T47D (cell line): ENCODE results near the gene CD209.
"Not testable (repeated sequence)": the region's sequence is repeated elsewhere in the genome, so short reads cannot be mapped to it uniquely, and the experiment has no call there.

Experiments used
- DNase-seq, 2 experiments: peaks; one replicate each; pipeline versions ENCODE4 v3.0.0 to v3.0.0-alpha.2; 2011 to 2012; ENCODE audit warnings: low read depth in 1 of 2, low spot score in 1 of 2
- JUND ChIP-seq: IDR thresholded peaks from 2 replicates; pipeline ENCODE4 v1.6.1; 2012; ENCODE audit warnings: low read depth
- in situ Hi-C: cut with HindIII; loops from 2 replicates; pipeline ENCODE4 v1.10.0; 2016; ENCODE audit warnings: low sequenced_read_pairs, low pct_unique_long_range_greater_than_20kb

Gene CD209

GRCh38 chr19:7783991-7784423 is 36.7 kb upstream of the CD209 start:
- peak in 1 of 2 experiments; percentile 48 for DNase-seq
- no peak for TF ChIP-seq JUND
- in situ Hi-C loops = no loop called here

- no peak for DNase-seq
- TF ChIP-seq JUND = no peak
- in situ Hi-C loops = no loop called here
Observed at GRCh38 chr19:7781157-7781556, 33.8 kb upstream of the CD209 start.

GRCh38 chr19:7779631-7780486 is 32.5 kb upstream of the CD209 start:
- peak in 1 of 2 experiments; percentile 24 for DNase-seq
- in situ Hi-C loops = no loop called here

GRCh38 chr19:7778081-7778480 is 30.7 kb upstream of the CD209 start:
- no peak for DNase-seq
- in situ Hi-C loops = no loop called here
- no peak for TF ChIP-seq JUND

More at GRCh38 chr19:7779631-7780486, 32.5 kb upstream of the CD209 start:
- TF ChIP-seq JUND = no peak

- TF ChIP-seq JUND = no peak
- no peak for DNase-seq
- in situ Hi-C loops = no loop called here
Observed at GRCh38 chr19:7775761-7776160, 28.4 kb upstream of the CD209 start.

GRCh38 chr19:7773841-7774240 is 26.5 kb upstream of the CD209 start:
- no peak for TF ChIP-seq JUND
- peak in 1 of 2 experiments; percentile 73 for DNase-seq
- in situ Hi-C loops = no loop called here

GRCh38 chr19:7772752-7773291 is 25.5 kb upstream of the CD209 start:
- no peak for TF ChIP-seq JUND
- in situ Hi-C loops = no loop called here
- no peak for DNase-seq

GRCh38 chr19:7771072-7771471 is 23.7 kb upstream of the CD209 start:
- no peak for TF ChIP-seq JUND
- in situ Hi-C loops = no loop called here
- DNase-seq = no peak

GRCh38 chr19:7769171-7769570 is 21.8 kb upstream of the CD209 start:
- TF ChIP-seq JUND = no peak
- in situ Hi-C loops = no loop called here
- DNase-seq = no peak

GRCh38 chr19:7767487-7767886 is 20.2 kb upstream of the CD209 start:
- in situ Hi-C loops = no loop called here
- no peak for DNase-seq
- no peak for TF ChIP-seq JUND

GRCh38 chr19:7766535-7766934 is 19.2 kb upstream of the CD209 start:
- in situ Hi-C loops = no loop called here
- DNase-seq = no peak
- TF ChIP-seq JUND = no peak

- in situ Hi-C loops, DNase-seq: not testable (repeated sequence)
Observed at GRCh38 chr19:7765043-7765442, 17.7 kb upstream of the CD209 start.

GRCh38 chr19:7764157-7764556 is 16.8 kb upstream of the CD209 start:
- DNase-seq, in situ Hi-C loops: not testable (repeated sequence)
